ENCODE data around the gene TLR9.

Gene TLR9

DNA sequence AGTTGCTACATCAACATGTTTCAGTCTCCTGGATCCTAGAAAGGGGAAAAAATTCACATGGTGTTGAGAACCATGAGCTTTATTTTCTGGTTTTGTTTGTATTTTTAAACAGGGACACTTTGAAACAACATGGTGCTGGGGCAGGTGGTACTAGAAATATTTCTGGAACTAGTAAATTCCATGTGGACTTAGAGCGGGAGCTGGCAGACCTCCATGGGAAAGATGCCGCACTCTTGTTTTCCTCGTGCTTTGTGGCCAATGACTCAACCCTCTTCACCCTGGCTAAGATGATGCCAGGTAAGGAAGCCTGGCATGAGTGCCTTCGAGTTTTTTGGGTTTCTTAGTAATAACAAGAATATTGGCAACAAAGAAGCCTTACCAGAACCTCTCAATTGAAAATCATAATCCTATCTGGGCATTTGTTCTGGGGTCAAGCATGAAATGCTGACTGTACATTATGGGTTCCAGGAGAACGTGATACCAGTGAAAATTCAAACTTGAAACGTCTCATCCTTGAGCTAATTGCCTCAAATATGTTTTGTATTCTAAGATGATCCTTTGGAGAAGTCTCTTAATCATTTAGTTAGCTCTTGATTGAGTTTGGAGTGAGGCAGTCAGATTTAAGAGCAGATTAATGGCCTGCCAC lies 19.6 kb downstream of the TLR9 start:
- no peak for TF ChIP-seq CTCF (IDR thresholded peaks at IDR 0.05; ENCODE audit: low read length, missing control alignments)
- no peak for DNase-seq (ENCODE audit: low read depth)
- H3K4me3 ChIP-seq (replicated peaks; ENCODE audit: low read depth, low read length), result no peak overlapping the region

DNA sequence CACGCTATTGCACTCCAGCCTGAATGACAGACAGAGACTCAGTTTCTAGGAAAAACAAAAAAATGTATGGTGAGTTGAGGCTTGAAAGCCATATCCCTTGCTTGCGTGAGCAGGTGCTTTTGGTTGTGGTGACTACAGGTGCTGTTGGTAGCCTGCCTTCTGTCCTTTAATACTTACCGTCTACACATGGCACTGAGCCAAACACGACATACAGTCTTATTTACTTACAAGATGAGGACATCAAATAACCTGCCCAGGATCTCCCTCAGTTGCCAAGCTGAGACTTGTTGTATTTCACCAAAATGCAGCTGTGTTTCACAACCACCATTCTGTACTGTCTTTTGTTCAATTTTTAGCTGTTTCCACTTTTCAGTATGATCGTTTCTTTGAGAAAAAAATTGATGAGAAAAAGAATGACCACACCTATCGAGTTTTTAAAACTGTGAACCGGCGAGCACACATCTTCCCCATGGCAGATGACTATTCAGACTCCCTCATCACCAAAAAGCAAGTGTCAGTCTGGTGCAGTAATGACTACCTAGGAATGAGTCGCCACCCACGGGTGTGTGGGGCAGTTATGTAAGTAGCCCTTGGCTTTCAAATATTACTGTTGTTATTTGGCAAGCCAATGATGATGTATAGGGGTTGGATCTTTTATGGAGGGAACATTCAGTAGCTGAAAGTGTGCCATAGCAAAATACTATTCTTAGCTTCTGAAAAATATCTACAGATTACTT lies 20.9 kb downstream of the TLR9 start:
- no peak overlapping the region for H3K4me3 ChIP-seq (replicated peaks; ENCODE audit: low read depth, low read length)
- TF ChIP-seq CTCF (IDR thresholded peaks at IDR 0.05; ENCODE audit: low read length, missing control alignments), result no peak
- DNase-seq (ENCODE audit: low read depth), result no peak

GRCh38 chr3:52203701-52204100 lies 21.7 kb downstream of the TLR9 start:
- DNase-seq (ENCODE audit: low read depth), result no peak
- no peak for TF ChIP-seq CTCF (IDR thresholded peaks at IDR 0.05; ENCODE audit: low read length, missing control alignments)
- H3K4me3 ChIP-seq (replicated peaks; ENCODE audit: low read depth, low read length), result no peak overlapping the region

DNA sequence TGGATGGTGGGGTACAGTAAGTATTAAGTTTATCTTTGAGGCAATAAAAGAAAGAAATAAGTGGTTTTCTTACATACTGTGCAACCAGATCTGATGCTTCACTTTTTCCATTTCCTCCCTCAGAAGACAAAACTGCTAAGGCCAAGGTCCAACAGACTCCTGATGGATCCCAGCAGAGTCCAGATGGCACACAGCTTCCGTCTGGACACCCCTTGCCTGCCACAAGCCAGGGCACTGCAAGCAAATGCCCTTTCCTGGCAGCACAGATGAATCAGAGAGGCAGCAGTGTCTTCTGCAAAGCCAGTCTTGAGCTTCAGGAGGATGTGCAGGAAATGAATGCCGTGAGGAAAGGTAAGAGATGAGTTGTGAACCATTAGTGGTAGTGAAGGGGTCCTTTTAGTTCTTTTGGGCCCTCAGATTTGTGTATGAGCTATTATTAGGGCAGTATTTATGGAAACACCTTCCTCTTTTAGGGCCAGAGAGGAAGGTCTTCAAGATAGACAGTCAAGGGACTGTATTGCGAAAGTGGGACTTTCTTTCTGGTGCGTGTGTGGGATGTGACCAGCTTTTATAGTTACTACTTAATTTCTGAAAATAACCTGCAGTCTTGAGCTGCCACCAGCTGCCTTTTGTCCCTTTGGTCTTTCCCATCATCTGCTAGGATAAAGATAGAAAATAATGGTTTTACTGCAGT lies 22.9 kb downstream of the TLR9 start:
- DNase-seq (ENCODE audit: low read depth), result no peak
- H3K4me3 ChIP-seq (replicated peaks; ENCODE audit: low read depth, low read length), result no peak overlapping the region
- no peak for TF ChIP-seq CTCF (IDR thresholded peaks at IDR 0.05; ENCODE audit: low read length, missing control alignments)

DNA sequence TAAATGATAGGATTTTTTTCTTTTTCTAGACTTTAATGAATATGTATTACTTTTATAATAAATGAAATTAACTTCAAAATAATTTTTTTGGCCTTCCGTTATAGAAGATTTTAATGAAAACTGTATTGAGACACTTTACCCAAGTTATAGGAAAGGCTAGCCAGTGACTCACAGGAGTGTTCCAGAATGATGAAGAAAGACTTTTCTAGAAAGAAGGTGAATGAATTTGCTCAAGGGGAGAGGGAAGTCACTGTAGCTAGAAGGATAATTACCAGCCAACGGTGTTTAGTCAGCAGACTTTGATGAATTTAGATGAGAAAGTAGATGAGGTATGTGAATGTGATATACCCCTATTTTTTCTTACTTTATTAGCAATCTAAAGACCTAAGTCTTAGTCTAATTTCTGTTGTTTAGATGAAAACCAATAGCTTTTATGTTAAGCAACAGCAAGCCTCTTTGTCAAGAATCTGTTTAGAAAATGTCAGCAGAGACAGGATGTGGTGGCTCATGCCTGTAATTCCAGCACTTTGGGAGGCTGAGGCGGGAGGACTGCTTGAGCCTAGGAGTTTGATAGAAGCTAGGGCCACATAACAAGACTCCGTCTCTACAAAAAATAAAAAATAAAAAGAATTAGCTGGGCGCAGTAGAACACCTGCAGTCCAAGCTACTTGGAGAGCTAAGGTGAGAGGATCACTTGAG lies 24.3 kb downstream of the TLR9 start:
- no peak overlapping the region for H3K4me3 ChIP-seq (replicated peaks; ENCODE audit: low read depth, low read length)
- no peak for TF ChIP-seq CTCF (IDR thresholded peaks at IDR 0.05; ENCODE audit: low read length, missing control alignments)
- peak; percentile 9 for DNase-seq (ENCODE audit: low read depth)

- TF ChIP-seq CTCF (IDR thresholded peaks at IDR 0.05; ENCODE audit: low read length, missing control alignments), result no peak
- no peak for DNase-seq (ENCODE audit: low read depth)
- peak overlapping the region; percentile 90 for H3K4me3 ChIP-seq (replicated peaks; ENCODE audit: low read depth, low read length)
Measured at GRCh38 chr3:52198643-52199608, 26.5 kb downstream of the TLR9 start.
